Keratinocyte (primary cell): Measurements from ENCODE around the gene PPP6R1.

Source experiments
- EZH2 ChIP-seq: IDR thresholded peaks from one replicate; pipeline ENCODE4 v1.6.1; 2012; ENCODE audit warnings: inconsistent platforms, mild to moderate bottlenecking, low read length, moderate library complexity
- TF ChIP-seq, protein P1 (sequence below), 3 experiments: IDR thresholded peaks in 1 of 3; conservative IDR thresholded peaks in 1 of 3; optimal IDR thresholded peaks in 1 of 3; 2 replicates in 2 of 3; 3 replicates in 1 of 3; pipeline versions ENCODE3 to v1.5.1; 2011; ENCODE audit warnings: low read length in 3 of 3, mild to moderate bottlenecking in 3 of 3, moderate library complexity in 2 of 3, control low read depth in 1 of 3, inconsistent platforms in 1 of 3; ENCODE audit not compliant: insufficient read depth in 2 of 3; ENCODE audit errors: extremely low read depth in 1 of 3

DNA sequence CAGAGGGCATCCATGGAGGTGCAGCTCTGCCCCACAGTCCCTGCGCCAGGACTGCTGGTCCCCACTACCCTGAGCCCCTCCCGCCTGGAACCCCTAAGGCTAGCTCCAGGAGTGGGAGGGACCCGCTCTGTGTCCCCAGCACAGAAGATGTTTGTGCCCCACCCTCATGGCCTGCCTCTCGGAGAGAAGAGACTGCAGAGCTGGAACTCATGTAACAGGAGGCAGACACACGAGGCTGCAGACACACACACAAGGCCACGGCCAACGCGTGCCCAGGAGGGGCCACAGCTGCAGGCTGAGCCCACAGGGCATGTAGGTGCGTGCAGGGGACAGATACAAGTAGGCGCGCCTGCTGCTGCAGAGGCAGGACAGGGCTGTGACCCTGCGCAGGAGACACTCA, 19.8 kb downstream of the PPP6R1 start:
- TF ChIP-seq, protein P1, sequence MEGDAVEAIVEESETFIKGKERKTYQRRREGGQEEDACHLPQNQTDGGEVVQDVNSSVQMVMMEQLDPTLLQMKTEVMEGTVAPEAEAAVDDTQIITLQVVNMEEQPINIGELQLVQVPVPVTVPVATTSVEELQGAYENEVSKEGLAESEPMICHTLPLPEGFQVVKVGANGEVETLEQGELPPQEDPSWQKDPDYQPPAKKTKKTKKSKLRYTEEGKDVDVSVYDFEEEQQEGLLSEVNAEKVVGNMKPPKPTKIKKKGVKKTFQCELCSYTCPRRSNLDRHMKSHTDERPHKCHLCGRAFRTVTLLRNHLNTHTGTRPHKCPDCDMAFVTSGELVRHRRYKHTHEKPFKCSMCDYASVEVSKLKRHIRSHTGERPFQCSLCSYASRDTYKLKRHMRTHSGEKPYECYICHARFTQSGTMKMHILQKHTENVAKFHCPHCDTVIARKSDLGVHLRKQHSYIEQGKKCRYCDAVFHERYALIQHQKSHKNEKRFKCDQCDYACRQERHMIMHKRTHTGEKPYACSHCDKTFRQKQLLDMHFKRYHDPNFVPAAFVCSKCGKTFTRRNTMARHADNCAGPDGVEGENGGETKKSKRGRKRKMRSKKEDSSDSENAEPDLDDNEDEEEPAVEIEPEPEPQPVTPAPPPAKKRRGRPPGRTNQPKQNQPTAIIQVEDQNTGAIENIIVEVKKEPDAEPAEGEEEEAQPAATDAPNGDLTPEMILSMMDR (optimal IDR thresholded peaks at IDR 0.05 in 1 of 3, IDR thresholded peaks at IDR 0.05 in 1 of 3, conservative IDR thresholded peaks at IDR 0.05 in 1 of 3; ENCODE audit: extremely low read depth in 1 of 3, insufficient read depth in 2 of 3, low read length in 3 of 3) = no peak
- no peak for TF ChIP-seq EZH2
